Lower lobe of right lung (tissue), 2 donors: ENCODE results near the gene SPANXN3. TPM values are rescaled to one million over a fixed set of nuclear protein-coding genes. Genes with fewer than 3 reads are reported as not detected.
"Not testable (repeated sequence)": the region's sequence is repeated elsewhere in the genome, so short reads cannot be mapped to it uniquely, and the experiment has no call there.

Experiments used
- ATAC-seq, 2 donors: fragments of 200-7000 bp; cut with Tn5 transposase; one replicate each; pipeline ENCODE4 v1.9.1; 2020 to 2022; ENCODE audit warnings: mild to moderate bottlenecking in 2 of 2, moderate library complexity in 2 of 2
- DNase-seq: peaks from one replicate; pipeline ENCODE4 v3.0.0-alpha.2; 2020
- H3K27ac ChIP-seq: fragments of 200-600 bp; one replicate; pipeline ENCODE4 v1.8.0; 2022
- H3K27me3 ChIP-seq: fragments of 200-600 bp; one replicate; pipeline ENCODE4 v1.8.0; 2022; ENCODE audit warnings: low read depth
- H3K36me3 ChIP-seq: fragments of 200-600 bp; one replicate; pipeline ENCODE4 v1.8.0; 2022; ENCODE audit warnings: mild to moderate bottlenecking
- H3K4me1 ChIP-seq: fragments of 200-600 bp; one replicate; pipeline ENCODE4 v1.8.0; 2022
- H3K4me3 ChIP-seq: fragments of 200-600 bp; one replicate; pipeline ENCODE4 v1.8.0; 2022; ENCODE audit warnings: mild to moderate bottlenecking
- H3K9me3 ChIP-seq: fragments of 200-600 bp; one replicate; pipeline ENCODE4 v1.8.0; 2022
- intact Hi-C: fragments of 100-400 bp; cut with DNase I; formaldehyde crosslinking; loops from one replicate; pipeline ENCODE4 v1.11.0; 2022
- long read RNA-seq: library from polyadenylated mRNA; unstranded; transcript quantifications from one replicate; pipeline ENCODE4 v2.0.0, GENCODE V29; 2021
- total RNA-seq: library from RNA; stranded (reverse); fragmentation: NEBNext Ultra II Directional; extraction: Animal tissue kit (Norgen Biotek cat#: 25700); gene quantifications from one replicate; pipeline ENCODE4 v1.2.1, GENCODE V29; 2021
- TF ChIP-seq, protein P1 (sequence below): fragments of 200-600 bp; IDR thresholded peaks from one replicate; pipeline ENCODE4 v1.8.0; 2022; ENCODE audit warnings: antibody characterized with exemption, mild to moderate bottlenecking
- donor health status: DM: no; HTN: yes; CAD: no; lungs with severe emphysema.

Gene SPANXN3, protein sequence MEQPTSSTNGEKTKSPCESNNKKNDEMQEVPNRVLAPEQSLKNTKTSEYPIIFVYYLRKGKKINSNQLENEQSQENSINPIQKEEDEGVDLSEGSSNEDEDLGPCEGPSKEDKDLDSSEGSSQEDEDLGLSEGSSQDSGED
- total RNA-seq = not detected
- long read RNA-seq = 0 reads

DNA sequence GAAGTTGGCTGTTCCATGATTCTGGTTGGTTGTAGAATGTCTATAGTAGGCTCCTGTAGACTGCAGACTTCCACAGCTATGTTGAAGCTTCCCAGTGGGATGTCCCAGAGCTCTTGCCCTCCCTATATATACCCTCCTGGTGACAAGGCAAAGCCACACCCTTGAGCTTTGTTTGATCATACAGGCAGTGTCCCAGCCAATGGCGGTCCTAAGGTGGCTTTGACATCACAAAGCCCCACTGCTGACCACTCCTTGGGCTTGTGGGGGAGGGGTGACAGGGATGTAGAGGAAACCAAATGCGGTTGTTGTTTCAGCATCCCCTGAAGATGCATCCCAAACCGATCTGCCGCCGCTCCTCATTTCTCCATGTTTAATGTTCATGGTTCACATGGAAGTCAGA, at the start of gene SPANXN3:
Gene SPANXN3, minus strand, starts transcription at position 101 of the 400 bp plus-strand sequence. Its CDS starts 84 bp downstream, at position 17.
- intact Hi-C loops, H3K4me1 ChIP-seq, H3K36me3 ChIP-seq, ATAC-seq, H3K9me3 ChIP-seq, H3K27me3 ChIP-seq, H3K4me3 ChIP-seq, DNase-seq, H3K27ac ChIP-seq: not testable (repeated sequence)

DNA sequence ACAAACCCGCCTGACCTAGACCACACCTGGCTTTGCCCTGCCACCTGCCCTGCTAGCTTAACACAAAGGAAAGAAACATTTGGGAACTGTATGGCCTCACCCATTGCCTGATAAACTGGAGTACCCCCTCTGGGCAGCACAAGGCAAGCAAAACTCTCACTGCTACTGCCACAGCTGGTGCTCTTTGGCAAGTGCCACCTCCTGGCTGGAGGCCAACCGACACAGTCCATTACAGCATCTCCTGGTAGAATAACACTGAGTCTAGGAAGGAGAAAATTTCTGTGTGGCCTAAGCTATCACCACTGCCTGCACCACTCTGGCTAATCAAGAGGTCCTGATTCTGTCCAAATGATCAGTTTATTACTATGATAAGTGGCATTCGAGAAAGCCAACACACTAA, 18.9 kb upstream of the SPANXN3 start:
- Histone ChIP-seq H3K9me3 (no peaks in the 10 kb centered on the region), H3K27ac (no peak overlapping the region), H3K4me3 (no peak overlapping the region), H3K36me3 (no peaks in the 10 kb centered on the region), H3K27me3 (no peaks in the 10 kb centered on the region), H3K4me1 (no peaks in the 10 kb centered on the region)
- ATAC-seq (no peak), DNase-seq (no peak)
- intact Hi-C loops = no loop called here
- TF ChIP-seq, protein P1, sequence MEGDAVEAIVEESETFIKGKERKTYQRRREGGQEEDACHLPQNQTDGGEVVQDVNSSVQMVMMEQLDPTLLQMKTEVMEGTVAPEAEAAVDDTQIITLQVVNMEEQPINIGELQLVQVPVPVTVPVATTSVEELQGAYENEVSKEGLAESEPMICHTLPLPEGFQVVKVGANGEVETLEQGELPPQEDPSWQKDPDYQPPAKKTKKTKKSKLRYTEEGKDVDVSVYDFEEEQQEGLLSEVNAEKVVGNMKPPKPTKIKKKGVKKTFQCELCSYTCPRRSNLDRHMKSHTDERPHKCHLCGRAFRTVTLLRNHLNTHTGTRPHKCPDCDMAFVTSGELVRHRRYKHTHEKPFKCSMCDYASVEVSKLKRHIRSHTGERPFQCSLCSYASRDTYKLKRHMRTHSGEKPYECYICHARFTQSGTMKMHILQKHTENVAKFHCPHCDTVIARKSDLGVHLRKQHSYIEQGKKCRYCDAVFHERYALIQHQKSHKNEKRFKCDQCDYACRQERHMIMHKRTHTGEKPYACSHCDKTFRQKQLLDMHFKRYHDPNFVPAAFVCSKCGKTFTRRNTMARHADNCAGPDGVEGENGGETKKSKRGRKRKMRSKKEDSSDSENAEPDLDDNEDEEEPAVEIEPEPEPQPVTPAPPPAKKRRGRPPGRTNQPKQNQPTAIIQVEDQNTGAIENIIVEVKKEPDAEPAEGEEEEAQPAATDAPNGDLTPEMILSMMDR = no peak

DNA sequence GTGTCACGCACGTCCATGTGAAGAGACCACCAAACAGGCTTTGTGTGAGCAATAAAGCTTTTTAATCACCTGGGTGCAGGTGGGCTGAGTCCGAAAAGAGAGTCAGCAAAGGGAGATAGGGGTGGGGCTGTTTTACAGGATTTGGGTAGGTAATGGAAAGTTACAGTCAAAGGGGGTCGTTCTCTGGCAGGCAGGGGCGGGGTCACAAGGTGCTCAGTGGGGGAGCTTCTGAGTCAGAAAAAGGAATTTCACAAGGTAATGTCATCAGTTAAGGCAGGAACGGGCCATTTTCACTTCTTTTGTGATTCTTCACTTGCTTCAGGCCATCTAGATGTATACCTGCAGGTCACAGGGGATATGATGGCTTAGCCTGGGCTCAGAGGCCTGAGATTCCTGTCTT, 15.1 kb downstream of the SPANXN3 start:
- H3K4me1 ChIP-seq, H3K27me3 ChIP-seq, DNase-seq, H3K4me3 ChIP-seq, H3K9me3 ChIP-seq, H3K36me3 ChIP-seq, intact Hi-C loops, ATAC-seq, H3K27ac ChIP-seq: not testable (repeated sequence)

DNA sequence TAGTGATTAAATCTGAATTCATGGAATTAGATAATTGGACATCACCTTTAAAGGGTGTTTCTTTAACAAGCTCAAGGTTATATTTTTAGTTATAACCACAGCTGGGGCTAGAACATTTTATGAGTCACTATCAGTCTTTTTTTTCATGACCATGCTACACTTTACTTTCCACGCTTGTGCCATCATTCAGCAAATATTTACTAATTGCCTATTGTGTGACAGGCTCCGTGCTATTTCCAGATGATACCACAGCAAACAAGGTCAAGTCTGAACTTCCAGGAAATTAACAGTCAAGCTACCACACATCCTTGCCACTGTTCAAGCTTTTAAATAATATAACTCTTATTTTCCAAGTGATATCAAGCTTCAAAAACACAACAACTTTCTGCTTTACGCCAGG, 16.5 kb downstream of the SPANXN3 start:
- Histone ChIP-seq H3K4me3 (no peak overlapping the region), H3K27ac (no peak overlapping the region), H3K36me3 (no peaks in the 10 kb centered on the region), H3K4me1 (no peaks in the 10 kb centered on the region), H3K9me3 (no peaks in the 10 kb centered on the region), H3K27me3 (no peaks in the 10 kb centered on the region)
- TF ChIP-seq, protein P1 = no peak
- ATAC-seq (no peak), DNase-seq (no peak)
- intact Hi-C loops = no loop called here

DNA sequence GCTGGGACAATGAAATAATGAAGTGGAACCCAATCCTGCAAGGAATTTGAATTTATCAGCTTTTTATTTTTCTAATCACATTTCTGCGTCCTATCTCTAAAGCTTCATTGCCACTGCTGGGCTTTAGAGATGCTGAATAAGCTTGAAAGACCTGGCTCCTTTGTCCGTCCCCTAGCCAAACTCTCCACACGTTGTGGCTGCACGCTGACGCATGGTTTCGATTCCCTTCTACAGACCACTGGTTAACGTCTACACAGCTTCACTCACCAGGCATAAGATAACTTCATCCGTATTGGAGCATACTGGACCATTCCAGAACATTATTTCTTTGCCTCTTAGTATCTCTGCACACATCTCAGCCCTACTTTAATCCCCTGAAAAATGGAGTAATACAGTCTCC, 31.2 kb downstream of the SPANXN3 start:
- Histone ChIP-seq H3K27me3 (no peaks in the 10 kb centered on the region), H3K9me3 (no peaks in the 10 kb centered on the region), H3K36me3 (no peaks in the 10 kb centered on the region), H3K4me1 (no peaks in the 10 kb centered on the region), H3K27ac (no peak overlapping the region), H3K4me3 (no peak overlapping the region)
- DNase-seq (no peak), ATAC-seq (no peak)
- TF ChIP-seq, protein P1 = no peak
- intact Hi-C loops = no loop called here

DNA sequence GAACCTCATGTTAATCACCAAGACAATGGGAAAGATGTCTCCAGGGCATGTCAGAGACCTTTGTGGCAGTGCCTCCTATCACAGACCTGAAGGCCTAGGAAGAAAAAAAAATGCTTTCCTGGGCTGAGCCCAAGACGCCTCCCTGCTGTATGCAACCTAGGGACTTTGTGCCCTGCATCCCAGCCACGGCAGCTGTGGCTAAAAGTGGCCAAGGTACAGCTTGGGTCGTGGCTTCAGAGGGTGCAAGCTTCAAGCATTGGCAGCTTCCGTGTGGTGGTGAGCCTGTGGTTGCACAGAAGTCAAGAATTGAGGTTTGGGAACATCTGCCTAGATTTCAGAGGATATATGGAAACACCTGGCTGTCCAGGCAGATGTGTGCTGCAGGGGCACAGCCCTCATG, 40.5 kb downstream of the SPANXN3 start:
- H3K27me3 ChIP-seq = no peaks in the 10 kb centered on the region
- DNase-seq (no peak), ATAC-seq (no peak)
- H3K27ac ChIP-seq = no peak overlapping the region
- H3K36me3 ChIP-seq = no peaks in the 10 kb centered on the region
- H3K9me3 ChIP-seq = no peaks in the 10 kb centered on the region
- H3K4me1 ChIP-seq = no peaks in the 10 kb centered on the region
- TF ChIP-seq, protein P1 = no peak
- no peak overlapping the region for H3K4me3 ChIP-seq
- intact Hi-C loops = no loop called here
